OCI-LY1 (cell line): Measurements from ENCODE around the gene DENND1B.

Source experiments
- CTCF ChIP-seq: fragments of 200-600 bp; sonication (generic), shearing (Covaris generic); IDR thresholded peaks from 2 replicates; pipeline ENCODE4 v1.5.1; 2017; ENCODE audit warnings: mild to moderate bottlenecking, antibody characterized with exemption, low read length, moderate library complexity, mixed read lengths
- EZH2 ChIP-seq: fragments of 200-600 bp; sonication (generic), shearing (Covaris generic); IDR thresholded peaks from 2 replicates; pipeline ENCODE4 v1.8.0; 2017; ENCODE audit warnings: borderline replicate concordance, mixed run types, mild to moderate bottlenecking, antibody characterized with exemption, low read length, moderate library complexity, mixed read lengths

- no peak for TF ChIP-seq CTCF
- no peak for TF ChIP-seq EZH2
These were observed 303.9 kb downstream of the DENND1B start for GRCh38 chr1:197471248-197471985.
